ENCODE measurements around the gene SLC6A19. TPM values are rescaled to one million over a fixed set of nuclear protein-coding genes. Genes with fewer than 3 reads are reported as not detected.

SLC6A19 gene
- total and polyA plus RNA-seq, 10 of the 15 experiments (the other 5 are each of a cell fraction or from before 2014, with no cell fraction given), result 0.01 to 0.03 TPM; not detected in 8

DNA sequence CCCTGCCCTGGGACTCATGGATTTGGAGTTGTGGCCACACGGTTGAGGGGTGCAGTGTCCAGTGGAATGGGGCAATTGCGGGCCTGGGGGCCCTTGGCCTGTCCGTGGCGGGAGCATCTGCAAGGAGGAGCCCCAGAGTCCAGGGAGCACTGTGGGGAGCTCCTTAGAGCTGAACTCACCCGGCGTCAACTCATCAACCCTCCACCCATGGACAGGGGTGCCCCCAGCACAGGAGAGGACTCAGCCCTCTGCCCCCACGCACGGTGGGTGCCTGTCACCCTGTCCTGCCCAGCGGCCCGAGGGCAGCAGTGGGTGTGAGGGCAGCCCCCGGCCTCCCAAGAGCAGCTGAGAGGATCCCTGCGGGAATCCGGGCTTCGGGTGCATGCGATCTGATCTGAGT, 23.2 kb downstream of the SLC6A19 start (continued):
- TF ChIP-seq YY1 (IDR thresholded peaks at IDR 0.05; ENCODE audit: low read depth, low read length) (no peak), NFYA (IDR thresholded peaks at IDR 0.05; ENCODE audit: borderline replicate concordance, low read depth, low read length) (no peak)

DNA sequence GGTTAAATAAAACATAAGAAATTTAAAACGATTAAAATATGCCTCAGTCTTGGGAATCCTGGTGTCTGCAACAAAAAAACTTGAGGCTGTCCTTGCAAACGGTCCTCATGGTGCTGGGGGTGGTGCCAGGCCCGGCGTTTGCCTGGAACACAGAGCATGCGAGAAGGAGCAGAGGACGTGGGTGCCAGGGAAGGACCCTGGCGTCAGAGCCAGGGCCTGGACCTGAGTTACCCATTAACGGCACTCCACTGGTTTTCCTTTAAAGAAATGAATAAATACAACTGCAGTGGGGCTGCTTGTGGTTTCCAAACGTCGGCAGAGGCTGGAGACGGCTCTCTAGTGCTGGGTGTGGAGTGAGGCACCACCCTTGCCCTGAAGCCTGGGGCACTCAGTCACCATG, 23.7 kb downstream of the SLC6A19 start, which contains the start of gene SLC6A18:
Gene SLC6A18, plus strand, starts transcription at position 301 of the 400 bp plus-strand sequence. Its CDS starts 97 bp downstream, at position 398.
- BruUV-seq (replicated peaks), result no TSS peak
- intact Hi-C loops (cut with micrococcal nuclease; ENCODE audit: unreplicated experiment), result no loop called here
- SMC1A ChIA-PET (ENCODE audit: uncharacterized antibody, unreplicated experiment), result no interaction called here

More for the DNA sequence above, 23.7 kb downstream of the SLC6A19 start, which contains the start of gene SLC6A18:
- no peak for ATAC-seq
- Histone ChIP-seq H2AFZ (ENCODE audit: control insufficient read depth, low read depth, low read length) (no peak within 1 kb of the TSS), H3K4me1 (ENCODE audit: control insufficient read depth, insufficient read depth, low read length) (no peaks in the 10 kb centered on the region), H3K27ac (ENCODE audit: control insufficient read depth, insufficient read depth) (no peak within 1 kb of the TSS), H3K4me3 (no peak within 1 kb of the TSS), H3K9me3 (replicated peaks; ENCODE audit: control insufficient read depth, insufficient read depth, low read length) (no peaks in the 10 kb centered on the region; the same call in 2 of the 3 replicates), H3K79me2 (ENCODE audit: control insufficient read depth, insufficient read depth, low read length) (no peaks in the 10 kb centered on the region), H3K9ac (ENCODE audit: control insufficient read depth, insufficient read depth, low read length) (no peak within 1 kb of the TSS), H3K27me3 (replicated peaks in 1 of 2; ENCODE audit: control insufficient read depth in 2 of 2, insufficient read depth in 2 of 2, low read length in 1 of 2) (no peaks in the 10 kb centered on the region; a peak in 1 of 4 replicates), H3K4me2 (ENCODE audit: control insufficient read depth, insufficient read depth) (no peak within 1 kb of the TSS), H4K20me1 (ENCODE audit: control insufficient read depth, insufficient read depth) (no peaks in the 10 kb centered on the region), H3K36me3 (ENCODE audit: control insufficient read depth in 2 of 2, insufficient read depth in 2 of 2, low read length in 1 of 2) (no peaks in the 10 kb centered on the region)
- no peak for FAIRE-seq
- WGBS (ENCODE audit: insufficient coverage, insufficient replicate concordance, low lambda C conversion rate, missing lambda C conversion rate), result 38% methylated on average over 11 of the region's 11 CpGs
- TF ChIP-seq SRF (IDR thresholded peaks at IDR 0.05; ENCODE audit: low read depth in 2 of 2, low read length in 2 of 2) (no peak), NR2C2 (IDR thresholded peaks at IDR 0.05; ENCODE audit: borderline replicate concordance, control insufficient read depth, insufficient read length, low read depth) (no peak), ZNF217 (IDR thresholded peaks at IDR 0.05) (no peak), YY1 (IDR thresholded peaks at IDR 0.05; ENCODE audit: low read depth, low read length) (no peak), RAD51 (IDR thresholded peaks at IDR 0.05) (no peak), CREM (IDR thresholded peaks at IDR 0.05; ENCODE audit: low read depth) (no peak), JUND (IDR thresholded peaks at IDR 0.05; ENCODE audit: low read depth, low read length) (no peak), TCF3 (IDR thresholded peaks at IDR 0.05; ENCODE audit: borderline replicate concordance, insufficient read depth, low read depth, low read length) (no peak), POLR2AphosphoS2 (IDR thresholded peaks at IDR 0.05; ENCODE audit: low read depth, low read length) (no peak), MEF2B (IDR thresholded peaks at IDR 0.05; ENCODE audit: partially characterized antibody, poor library complexity, severe bottlenecking) (no peak), BCL3 (IDR thresholded peaks at IDR 0.05; ENCODE audit: borderline replicate concordance, insufficient read depth, low read depth, low read length, poor library complexity, severe bottlenecking) (no peak), NRF1 (conservative IDR thresholded peaks at IDR 0.05; ENCODE audit: low read depth, low read length) (no peak), NFIC (IDR thresholded peaks at IDR 0.05; ENCODE audit: low read depth, low read length) (no peak)
- TF ChIP-seq, protein P1, sequence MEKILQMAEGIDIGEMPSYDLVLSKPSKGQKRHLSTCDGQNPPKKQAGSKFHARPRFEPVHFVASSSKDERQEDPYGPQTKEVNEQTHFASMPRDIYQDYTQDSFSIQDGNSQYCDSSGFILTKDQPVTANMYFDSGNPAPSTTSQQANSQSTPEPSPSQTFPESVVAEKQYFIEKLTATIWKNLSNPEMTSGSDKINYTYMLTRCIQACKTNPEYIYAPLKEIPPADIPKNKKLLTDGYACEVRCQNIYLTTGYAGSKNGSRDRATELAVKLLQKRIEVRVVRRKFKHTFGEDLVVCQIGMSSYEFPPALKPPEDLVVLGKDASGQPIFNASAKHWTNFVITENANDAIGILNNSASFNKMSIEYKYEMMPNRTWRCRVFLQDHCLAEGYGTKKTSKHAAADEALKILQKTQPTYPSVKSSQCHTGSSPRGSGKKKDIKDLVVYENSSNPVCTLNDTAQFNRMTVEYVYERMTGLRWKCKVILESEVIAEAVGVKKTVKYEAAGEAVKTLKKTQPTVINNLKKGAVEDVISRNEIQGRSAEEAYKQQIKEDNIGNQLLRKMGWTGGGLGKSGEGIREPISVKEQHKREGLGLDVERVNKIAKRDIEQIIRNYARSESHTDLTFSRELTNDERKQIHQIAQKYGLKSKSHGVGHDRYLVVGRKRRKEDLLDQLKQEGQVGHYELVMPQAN (conservative IDR thresholded peaks at IDR 0.05), result no peak
- TF ChIP-seq, protein P2, sequence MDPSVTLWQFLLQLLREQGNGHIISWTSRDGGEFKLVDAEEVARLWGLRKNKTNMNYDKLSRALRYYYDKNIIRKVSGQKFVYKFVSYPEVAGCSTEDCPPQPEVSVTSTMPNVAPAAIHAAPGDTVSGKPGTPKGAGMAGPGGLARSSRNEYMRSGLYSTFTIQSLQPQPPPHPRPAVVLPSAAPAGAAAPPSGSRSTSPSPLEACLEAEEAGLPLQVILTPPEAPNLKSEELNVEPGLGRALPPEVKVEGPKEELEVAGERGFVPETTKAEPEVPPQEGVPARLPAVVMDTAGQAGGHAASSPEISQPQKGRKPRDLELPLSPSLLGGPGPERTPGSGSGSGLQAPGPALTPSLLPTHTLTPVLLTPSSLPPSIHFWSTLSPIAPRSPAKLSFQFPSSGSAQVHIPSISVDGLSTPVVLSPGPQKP (IDR thresholded peaks at IDR 0.05; ENCODE audit: low read depth, low read length), result no peak
- in situ Hi-C loops (cut with MboI), result no loop called here
- ChIA-PET POLR2A (no interaction called here), CTCF (no interaction called here), RAD21 (ENCODE audit: unreplicated experiment) (no interaction called here)
- DNase-seq (ENCODE audit: low read depth, low spot score), result no peak

Data from GM12878 (cell line).